RKO (cell line): ENCODE data around the gene ZPR1.
"Not testable (repeated sequence)": the region's sequence is repeated elsewhere in the genome, so short reads cannot be mapped to it uniquely, and the experiment has no call there.

ENCODE experiments used
- DNase-seq: peaks from one replicate; pipeline ENCODE4 v3.0.0-alpha.2; 2016; ENCODE audit warnings: low spot score

Gene ZPR1

GRCh38 chr11:116792144-116792868 is 4.5 kb upstream of the ZPR1 start:
- DNase-seq = no peak

GRCh38 chr11:116791813-116792143 is 4.0 kb upstream of the ZPR1 start, which contains the start of gene APOA5:
APOA5 (minus strand) TSS chr11:116791879; CDS start chr11:116791860, 19 bp downstream.
- no peak for DNase-seq

GRCh38 chr11:116791002-116791812 is 3.4 kb upstream of the ZPR1 start:
- DNase-seq = no peak

- DNase-seq = no peak
These were observed 2.6 kb upstream of the ZPR1 start for GRCh38 chr11:116790167-116791001.

DNA sequence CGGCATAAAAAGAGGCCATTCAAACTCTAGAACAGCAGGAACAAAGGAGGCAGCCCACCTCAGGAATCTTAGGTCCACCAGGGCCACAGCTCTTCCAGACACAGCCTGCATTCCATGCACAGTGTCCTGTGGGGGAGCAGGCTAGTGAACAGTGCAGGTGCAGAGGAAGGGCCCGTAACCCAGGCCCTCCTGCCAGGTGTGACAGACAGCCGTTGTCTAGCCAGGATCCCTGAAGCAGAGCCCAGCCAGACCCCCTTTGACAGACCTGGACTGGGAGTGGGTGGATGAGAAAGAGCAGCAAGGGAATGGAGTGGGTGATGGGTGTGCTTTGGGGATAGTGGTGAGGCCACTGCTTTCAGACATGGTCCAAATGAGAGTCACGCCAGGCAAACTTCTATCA is 1.2 kb upstream of the ZPR1 start:
- no peak for DNase-seq

DNA sequence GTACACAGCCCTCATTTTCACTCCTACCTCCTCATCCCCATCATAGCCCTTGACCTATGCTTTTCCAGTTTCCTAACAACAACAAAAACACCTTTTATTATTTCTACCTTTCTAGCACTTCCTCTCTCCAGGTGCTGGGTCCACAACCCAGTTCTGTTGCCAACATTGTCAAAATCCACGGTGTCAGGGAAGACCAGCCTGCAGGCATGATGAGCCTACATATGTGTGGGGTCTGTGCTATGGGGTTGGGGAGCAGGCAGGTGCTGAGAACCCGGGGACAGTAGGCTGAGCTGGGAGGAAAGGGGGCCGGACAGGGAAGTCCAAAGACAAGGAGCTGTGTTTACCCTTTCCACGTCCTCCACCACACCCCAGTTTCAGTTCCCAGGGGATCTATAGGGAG is 711 bp upstream of the ZPR1 start:
- no peak for DNase-seq

GRCh38 chr11:116787436-116787785 is 412 bp downstream of the ZPR1 start:
- DNase-seq = peak; percentile 51

- DNase-seq = no peak
These were observed 857 bp downstream of the ZPR1 start for GRCh38 chr11:116786966-116787365.

GRCh38 chr11:116786326-116786725 is 1.5 kb downstream of the ZPR1 start:
- DNase-seq = no peak

DNA sequence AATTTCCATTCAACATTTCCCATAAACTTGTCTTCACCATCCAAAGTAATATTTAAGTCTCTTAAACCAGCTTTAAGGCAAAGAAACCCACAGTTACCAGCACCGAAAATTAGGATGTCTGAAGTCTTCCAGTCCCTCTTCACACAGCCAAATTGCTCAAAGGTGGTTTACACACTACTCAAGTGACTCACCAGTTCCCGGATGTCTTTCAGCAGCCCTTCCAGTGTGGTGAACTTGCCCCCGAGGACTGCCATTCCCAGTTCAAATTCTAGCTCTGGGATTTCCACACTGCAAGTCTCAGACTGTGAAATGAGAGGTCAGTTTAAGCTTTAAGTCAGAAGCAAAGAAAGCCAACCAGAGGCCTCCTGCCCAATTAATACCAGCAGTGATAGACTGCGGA is 5.1 kb downstream of the ZPR1 start:
- DNase-seq = peak; percentile 39

DNA sequence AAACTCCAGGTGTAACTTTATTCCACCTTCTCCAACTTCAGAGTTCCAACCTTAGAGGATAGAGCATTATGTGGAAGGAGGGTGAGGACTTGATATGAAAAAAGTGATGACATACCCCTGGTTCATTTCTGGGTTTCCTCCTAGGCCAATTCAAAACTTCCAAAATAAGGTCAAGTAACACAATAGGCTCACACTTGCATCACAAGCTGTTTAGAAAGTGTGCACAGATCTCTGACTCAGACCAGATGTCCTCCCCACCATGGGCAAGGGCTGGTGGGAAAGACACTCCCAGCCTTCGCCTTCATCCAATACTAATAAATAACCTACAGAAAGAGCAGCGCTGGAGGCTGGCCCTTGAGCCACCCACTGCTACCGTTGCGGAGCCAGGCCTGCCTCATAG is 9.3 kb downstream of the ZPR1 start:
- no peak for DNase-seq

DNA sequence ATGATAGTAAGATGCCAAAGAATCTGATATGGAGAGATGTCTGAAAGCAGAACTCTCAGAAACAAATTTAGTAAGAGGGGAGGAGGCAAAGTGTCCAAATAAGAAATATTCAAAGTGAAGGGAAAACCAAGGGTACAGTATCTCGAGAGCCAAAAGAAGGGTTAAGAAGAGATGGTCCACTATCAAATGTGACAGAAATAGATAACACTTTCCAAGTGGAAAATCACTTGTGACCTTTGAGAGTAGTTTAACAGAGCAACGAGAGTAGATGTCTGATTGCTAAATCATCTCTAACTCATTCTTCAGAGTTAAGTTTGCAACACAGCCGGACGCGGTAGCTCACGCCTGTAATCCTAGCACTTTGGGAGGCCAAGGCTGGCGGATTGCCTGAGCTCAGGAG is 10.8 kb downstream of the ZPR1 start:
- DNase-seq = no peak

DNA sequence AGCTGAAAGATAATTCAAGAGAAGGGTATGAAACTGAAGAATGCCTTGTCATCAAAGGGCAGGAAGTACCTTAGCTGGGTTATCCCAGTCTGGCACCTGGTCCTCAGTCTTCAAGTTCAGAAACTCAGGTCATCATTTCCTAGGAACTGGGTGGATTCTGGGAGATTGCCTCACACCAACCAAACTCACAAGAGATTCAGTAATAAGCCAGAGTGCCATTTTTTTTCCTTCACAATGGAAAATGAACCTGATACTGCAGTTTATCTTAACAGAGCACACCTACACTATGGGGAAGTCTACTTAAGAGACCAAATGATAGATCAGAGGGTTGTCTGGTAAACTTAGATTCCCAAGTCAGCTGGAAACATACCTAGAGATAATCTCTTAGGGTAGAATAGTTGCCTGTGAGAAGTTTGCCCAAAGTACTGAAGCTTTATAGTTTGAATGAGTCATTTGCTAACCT is 11.3 kb downstream of the ZPR1 start:
- no peak for DNase-seq

DNA sequence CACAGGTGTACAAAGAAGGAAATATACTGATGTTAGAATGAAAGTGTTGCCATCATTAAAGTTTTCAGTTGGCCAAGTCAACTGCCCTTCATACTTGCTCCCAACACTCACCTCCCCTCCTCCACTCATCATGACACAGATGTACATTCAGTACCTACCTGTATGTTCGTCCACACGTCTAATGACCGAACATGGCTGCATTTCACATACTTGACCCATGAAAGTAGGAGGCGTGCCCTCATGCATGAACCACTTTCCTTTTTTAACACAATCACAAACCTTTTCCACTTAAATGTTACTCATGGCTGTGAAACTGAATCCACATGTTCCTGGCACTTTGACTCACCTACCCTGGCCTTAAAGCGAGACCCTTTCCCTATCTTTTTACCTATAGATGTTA is 11.8 kb downstream of the ZPR1 start:
- no peak for DNase-seq

- no peak for DNase-seq
These were observed 13.2 kb downstream of the ZPR1 start for GRCh38 chr11:116774661-116775060.

GRCh38 chr11:116773203-116774097 is 14.4 kb downstream of the ZPR1 start:
- DNase-seq = peak; percentile 73

DNA sequence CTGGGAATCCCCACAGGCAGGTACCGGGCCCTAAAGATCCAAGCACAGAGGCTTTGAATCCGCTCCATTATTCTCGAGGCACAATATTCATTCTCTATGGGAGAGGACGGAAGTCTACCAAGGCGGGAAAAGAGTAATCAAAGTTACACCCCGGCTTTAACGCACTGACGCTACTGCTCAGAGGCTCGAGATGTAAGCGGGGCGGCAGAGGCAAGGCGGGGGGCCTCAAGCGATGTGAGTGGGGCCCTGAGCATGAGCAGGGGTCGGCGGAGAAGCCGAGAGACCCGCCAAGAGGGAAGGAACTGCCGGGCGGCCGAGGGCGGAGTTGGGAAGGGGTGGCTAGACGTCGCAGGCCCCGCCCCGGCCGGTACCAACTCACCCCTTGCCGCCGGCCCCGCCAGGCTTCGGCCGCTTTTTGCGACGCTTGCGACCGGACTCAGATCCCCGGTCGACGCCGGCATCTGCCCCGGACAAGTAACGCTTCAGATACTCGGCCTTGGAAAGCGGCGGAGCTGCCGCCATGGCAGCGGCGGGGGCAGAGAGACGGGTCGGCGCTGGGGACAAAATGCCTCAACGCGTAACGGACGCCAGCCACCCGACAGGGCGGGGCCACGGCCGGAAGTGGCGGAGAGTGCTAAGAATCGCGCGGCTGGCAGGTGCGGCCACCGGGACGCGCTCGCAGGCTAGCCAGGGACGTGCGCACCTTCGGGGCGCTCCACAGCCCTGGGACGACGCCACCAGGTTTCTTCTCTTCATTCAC is 15.2 kb downstream of the ZPR1 start, which contains the start of gene BUD13:
Gene BUD13, minus strand, starts transcription at position 545 of the 760 bp plus-strand sequence. Its CDS starts 23 bp downstream, at position 522.
- peak; percentile 88 for DNase-seq

DNA sequence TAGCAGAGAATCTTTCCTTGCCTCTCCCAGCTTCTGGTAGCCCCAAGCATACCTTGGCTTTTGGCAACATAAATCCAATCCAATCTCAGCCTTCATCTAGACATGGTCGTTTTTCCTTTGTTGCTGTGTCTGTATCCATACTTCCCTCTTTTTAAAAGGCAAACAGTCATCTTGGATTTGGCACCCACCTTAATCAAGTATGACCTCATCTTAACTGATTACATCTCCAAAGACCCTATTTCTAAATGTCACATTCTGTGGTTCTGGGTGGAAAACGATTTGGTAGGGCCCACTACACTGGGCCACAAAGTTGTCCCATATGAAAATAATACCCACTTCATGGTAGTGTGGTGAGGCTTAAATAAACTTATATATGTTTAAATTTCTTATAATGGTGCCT is 15.9 kb downstream of the ZPR1 start:
- peak; percentile 41 for DNase-seq

DNA sequence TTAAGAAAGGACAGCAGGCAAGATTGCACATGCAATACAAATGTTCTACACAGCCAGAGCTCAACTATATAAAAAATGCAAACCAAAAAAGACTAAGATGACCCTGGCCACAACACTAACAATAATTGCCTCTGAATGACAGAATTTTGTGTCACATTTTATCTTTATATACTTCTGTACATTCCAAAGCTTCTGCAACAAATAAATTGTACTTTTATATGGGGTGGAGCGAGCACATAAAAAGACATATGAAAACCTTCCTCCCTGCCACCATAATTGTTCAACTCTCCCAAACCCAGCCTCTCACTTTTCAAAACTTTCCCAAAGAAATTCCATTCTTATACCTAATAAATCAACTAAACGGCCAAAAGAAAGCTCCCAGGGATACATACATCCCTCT is 25.7 kb downstream of the ZPR1 start:
- no peak for DNase-seq

DNA sequence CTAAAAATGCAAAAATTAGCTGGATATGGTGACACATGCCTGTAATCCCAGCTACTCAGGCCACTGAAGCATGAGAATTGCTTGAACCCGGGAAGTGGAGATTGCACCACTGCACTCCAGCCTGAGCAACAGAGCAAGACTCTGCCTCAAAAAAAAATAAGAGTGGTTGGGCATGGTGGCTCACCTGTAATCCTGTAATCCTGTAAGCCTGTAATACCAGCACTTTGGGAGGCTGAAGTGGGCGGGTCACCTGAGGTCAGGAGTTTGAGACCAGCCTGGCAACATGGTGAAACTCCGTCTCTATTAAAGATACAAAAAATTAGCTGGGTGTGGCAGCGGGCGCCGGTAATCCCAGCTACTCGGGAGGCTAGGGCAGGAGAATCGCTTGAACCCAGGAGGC is 31.8 kb downstream of the ZPR1 start:
- DNase-seq = not testable (repeated sequence)
